K562 (cell line): Measurements from ENCODE around the gene CKM. TPM values are rescaled to one million over a fixed set of nuclear protein-coding genes. Genes with fewer than 3 reads are reported as not detected.

ENCODE experiments used
- ADNP ChIP-seq: fragments of 200-800 bp; sonication (Bioruptor generic); IDR thresholded peaks from 2 replicates; pipeline ENCODE4 v1.6.1; 2016; ENCODE audit warnings: missing genetic modification characterization, missing compliant biosample characterization
- CSDE1 ChIP-seq, 2 experiments: fragments of 450-650 bp; IDR thresholded peaks; 2 replicates each; pipeline ENCODE4 v1.6.1; 2016; ENCODE audit warnings: mild to moderate bottlenecking in 1 of 2
- DIDO1 ChIP-seq: fragments of 450-650 bp; IDR thresholded peaks from 2 replicates; pipeline ENCODE4 v1.6.1; 2016; ENCODE audit warnings: low read depth, missing biosample characterization, missing genetic modification characterization
- ELF1 ChIP-seq: fragments of 200-800 bp; sonication (Bioruptor generic); IDR thresholded peaks from 2 replicates; pipeline ENCODE4 v1.6.1; 2016; ENCODE audit warnings: missing genetic modification characterization, missing compliant biosample characterization
- HDAC2 ChIP-seq: fragments of 450-650 bp; IDR thresholded peaks from 2 replicates; pipeline ENCODE4 v1.6.1; 2016; ENCODE audit warnings: mild to moderate bottlenecking
- KDM1A ChIP-seq, 2 experiments: fragments of 450-650 bp; IDR thresholded peaks; 2 replicates each; pipeline ENCODE4 v1.6.1; 2016; ENCODE audit warnings: mild to moderate bottlenecking in 2 of 2
- LCOR ChIP-seq: sonication (generic); formaldehyde crosslinking; IDR thresholded peaks from 2 replicates; pipeline ENCODE4 v1.8.0; 2022; ENCODE audit warnings: mild to moderate bottlenecking, missing genetic modification reagents
- MTA2 ChIP-seq: fragments of 450-650 bp; IDR thresholded peaks from 2 replicates; pipeline ENCODE4 v1.6.1; 2016; ENCODE audit warnings: low read depth
- PHTF2 ChIP-seq: fragments of 250-450 bp; sonication (Bioruptor Pico); IDR thresholded peaks from 2 replicates; pipeline ENCODE4 v1.5.0; 2021; ENCODE audit warnings: mild to moderate bottlenecking
- SAFB ChIP-seq: fragments of 200-400 bp; formaldehyde crosslinking; IDR thresholded peaks from 2 replicates; pipeline ENCODE4 v1.6.1; 2017; ENCODE audit warnings: low read depth, low read length, borderline replicate concordance
- SMARCA5 ChIP-seq: fragments of 450-650 bp; IDR thresholded peaks from 2 replicates; pipeline ENCODE4 v1.6.1; 2016
- TEAD2 ChIP-seq: fragments of 450-650 bp; IDR thresholded peaks from 2 replicates; pipeline ENCODE4 v1.6.1; 2016; ENCODE audit warnings: missing genetic modification characterization, control low read depth, missing compliant biosample characterization
- TFAM ChIP-seq: fragments of 250-450 bp; sonication (Bioruptor Pico); conservative IDR thresholded peaks from 2 replicates; pipeline ENCODE4 v1.5.0; 2021; ENCODE audit warnings: mild to moderate bottlenecking, moderate library complexity
- ZFP36 ChIP-seq: fragments of 150-350 bp; IDR thresholded peaks from 2 replicates; pipeline ENCODE4 v1.6.1; 2018; ENCODE audit warnings: low read length, low read depth; ENCODE audit not compliant: partially characterized antibody
- ZKSCAN3 ChIP-seq: fragments of 250-450 bp; sonication (Bioruptor Pico); IDR thresholded peaks from 2 replicates; pipeline ENCODE4 v1.4.0; 2020
- ZNF174 ChIP-seq: fragments of 250-450 bp; sonication (Bioruptor Pico); IDR thresholded peaks from 2 replicates; pipeline ENCODE4 v1.4.0; 2020; ENCODE audit warnings: mild to moderate bottlenecking
- ZNF384 ChIP-seq: IDR thresholded peaks from 2 replicates; pipeline ENCODE4 v1.6.1; 2012; ENCODE audit warnings: low read depth, low read length, improper control_type of control experiment
- ZNF644 ChIP-seq: fragments of 200-800 bp; sonication (Bioruptor generic); IDR thresholded peaks from 2 replicates; pipeline ENCODE4 v1.6.1; 2016; ENCODE audit warnings: low read depth, missing genetic modification characterization, missing compliant biosample characterization
- ZNF695 ChIP-seq: fragments of 450-650 bp; formaldehyde crosslinking; IDR thresholded peaks from 2 replicates; pipeline ENCODE4 v1.4.0; 2020; ENCODE audit warnings: mild to moderate bottlenecking, moderate library complexity
- polyA plus RNA-seq, 8 experiments: library from polyadenylated mRNA; depleted of rRNA in 4 of 8; stranded (reverse) in 5 of 8; unstranded in 3 of 8; fragments of >200 nt; fragmentation: Nextera tagmentation in 2 of 8; fragmentation: Illumina TruSeq in 1 of 8; extraction: Ambion mirVana in 2 of 8; extraction: Trizol in 1 of 8; gene quantifications; 2 replicates each; pipeline versions ENCODE4 v1.2.1 to v1.2.3, GENCODE V29; 2011 to 2014; ENCODE audit warnings: inconsistent platforms in 1 of 8, missing spikeins in 1 of 8
- total RNA-seq, 7 experiments: library from RNA; depleted of rRNA in 6 of 7; stranded (reverse); fragments of >200 nt in 6 of 7; fragmentation: Illumina TruSeq in 2 of 7; extraction: Trizol in 2 of 7; gene quantifications; 2 replicates each; pipeline versions ENCODE4 v1.2.1 to v1.2.3, GENCODE V29; 2011 to 2021; ENCODE audit warnings: low replicate concordance in 1 of 7
- TF ChIP-seq, protein P1 (sequence below): fragments of 450-650 bp; IDR thresholded peaks from 2 replicates; pipeline ENCODE4 v1.6.1; 2016; ENCODE audit warnings: missing biosample characterization, missing genetic modification characterization

CKM gene
- total and polyA plus RNA-seq, 9 of the 15 experiments (the other 6 are each of a cell fraction or from before 2014, with no cell fraction given): 0.06 to 0.17 (median 0.09) TPM; not detected in 4

DNA sequence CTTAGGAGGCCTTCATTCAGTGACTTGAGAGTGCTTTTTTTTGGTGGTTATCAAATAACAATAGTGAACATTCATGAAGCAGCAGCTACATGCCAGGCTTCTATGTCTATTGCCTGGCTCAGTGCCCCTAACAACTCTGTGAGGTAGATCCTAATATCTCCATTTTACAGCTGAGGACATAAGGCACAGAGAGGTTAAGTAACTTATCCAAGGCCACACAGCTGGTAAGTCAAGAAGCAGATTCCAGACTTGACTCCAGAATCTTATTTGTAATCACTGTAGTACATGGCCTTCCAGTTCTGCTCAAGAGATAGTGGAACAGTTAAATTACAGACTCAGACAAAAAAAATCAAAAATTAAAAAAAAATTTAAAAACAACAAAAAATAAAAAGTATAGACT lies 26.8 kb downstream of the CKM start (continued):
- TF ChIP-seq TEAD2 (tag) (no peak), PHTF2 (CRISPR knock-in tag) (no peak), ZNF644 (tag) (no peak), DIDO1 (tag) (no peak), SMARCA5 (0 out of 2 replicates have a peak, but pooled peaks have one; percentile 46), ZFP36 (peak; percentile 80), MTA2 (no peak), ZKSCAN3 (CRISPR knock-in tag) (no peak), TFAM (CRISPR knock-in tag) (no peak), ELF1 (tag) (no peak), CSDE1 (IDR thresholded peaks at IDR 0.05) (no peak), LCOR (CRISPR knock-in tag) (no peak), ZNF695 (CRISPR knock-in tag) (no peak), ZNF384 (no peak), KDM1A (IDR thresholded peaks at IDR 0.05) (peak; percentile 50 to 86; a peak in 3 of 4 replicates), ADNP (tag) (peak; percentile 92), ZNF174 (CRISPR knock-in tag) (no peak), HDAC2 (peak; percentile 63; the same call in 1 of the 2 replicates), SAFB (no peak)
- TF ChIP-seq, protein P1, sequence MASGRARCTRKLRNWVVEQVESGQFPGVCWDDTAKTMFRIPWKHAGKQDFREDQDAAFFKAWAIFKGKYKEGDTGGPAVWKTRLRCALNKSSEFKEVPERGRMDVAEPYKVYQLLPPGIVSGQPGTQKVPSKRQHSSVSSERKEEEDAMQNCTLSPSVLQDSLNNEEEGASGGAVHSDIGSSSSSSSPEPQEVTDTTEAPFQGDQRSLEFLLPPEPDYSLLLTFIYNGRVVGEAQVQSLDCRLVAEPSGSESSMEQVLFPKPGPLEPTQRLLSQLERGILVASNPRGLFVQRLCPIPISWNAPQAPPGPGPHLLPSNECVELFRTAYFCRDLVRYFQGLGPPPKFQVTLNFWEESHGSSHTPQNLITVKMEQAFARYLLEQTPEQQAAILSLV (tag): no peak
